Hepatocyte (in vitro differentiated cells): Measurements from ENCODE around the gene NMNAT3. TPM values are rescaled to one million over a fixed set of nuclear protein-coding genes. Genes with fewer than 3 reads are reported as not detected.

Experiments used
- DNase-seq: peaks from one replicate; pipeline ENCODE4 v3.0.0-alpha.2; 2016; ENCODE audit warnings: low spot score
- H2AFZ ChIP-seq: fragments of 200-600 bp; sonication (generic); 2 replicates; pipeline ENCODE4 v1.6.0; 2016; ENCODE audit warnings: antibody characterized with exemption, mild to moderate bottlenecking
- H3K27ac ChIP-seq: fragments of 200-600 bp; sonication (generic); 2 replicates; pipeline ENCODE4 v1.5.1; 2016; ENCODE audit warnings: mild to moderate bottlenecking
- H3K27me3 ChIP-seq: fragments of 200-600 bp; sonication (generic); 2 replicates; pipeline ENCODE4 v1.6.1; 2016
- H3K36me3 ChIP-seq: fragments of 200-600 bp; sonication (generic); replicated peaks from 2 replicates; pipeline ENCODE4 v1.5.1; 2016; ENCODE audit warnings: low read depth; ENCODE audit not compliant: insufficient read depth
- H3K4me1 ChIP-seq: fragments of 200-600 bp; sonication (generic); 2 replicates; pipeline ENCODE4 v1.5.1; 2016; ENCODE audit warnings: mild to moderate bottlenecking, moderate library complexity; ENCODE audit not compliant: insufficient read depth
- H3K4me2 ChIP-seq: fragments of 200-600 bp; sonication (generic); 2 replicates; pipeline ENCODE4 v1.6.0; 2016
- H3K4me3 ChIP-seq: fragments of 200-600 bp; sonication (generic); 2 replicates; pipeline ENCODE4 v1.5.1; 2016; ENCODE audit warnings: mild to moderate bottlenecking
- H3K79me2 ChIP-seq: fragments of 200-600 bp; sonication (generic); 2 replicates; pipeline ENCODE4 v1.6.0; 2017; ENCODE audit warnings: mild to moderate bottlenecking
- H3K9me2 ChIP-seq: fragments of 200-600 bp; sonication (generic); replicated peaks from 2 replicates; pipeline ENCODE4 v1.6.0; 2017; ENCODE audit warnings: mild to moderate bottlenecking; ENCODE audit not compliant: insufficient read depth
- H3K9me3 ChIP-seq: fragments of 200-600 bp; sonication (generic); 2 replicates; pipeline ENCODE4 v1.5.1; 2016; ENCODE audit warnings: low read depth, mild to moderate bottlenecking
- H4K20me1 ChIP-seq: fragments of 200-600 bp; sonication (generic); 2 replicates; pipeline ENCODE4 v1.6.0; 2016; ENCODE audit warnings: mild to moderate bottlenecking; ENCODE audit not compliant: insufficient read depth, poor library complexity, severe bottlenecking
- EZH2 ChIP-seq: fragments of 200-600 bp; sonication (generic); IDR thresholded peaks from 2 replicates; pipeline ENCODE4 v1.6.1; 2016; ENCODE audit warnings: antibody characterized with exemption, mild to moderate bottlenecking, borderline replicate concordance
- EZH2phosphoT487 ChIP-seq: fragments of 200-600 bp; sonication (generic); IDR thresholded peaks from one replicate; pipeline ENCODE4 v1.6.1; 2018; ENCODE audit warnings: antibody characterized with exemption, mild to moderate bottlenecking, low read depth, moderate library complexity; ENCODE audit not compliant: unreplicated experiment, severe bottlenecking
- WGBS: methylation state at CpG from one replicate; pipeline ENCODE4 v1.1.6; 2016; ENCODE audit warnings: low lambda C conversion rate; ENCODE audit errors: missing lambda C conversion rate; 5-methylcytosine and 5-hydroxymethylcytosine counted together
- polyA plus RNA-seq: library from polyadenylated mRNA; unstranded; fragments of >200 nt; fragmentation: Nextera tagmentation; extraction: Ambion mirVana; gene quantifications from 2 replicates; pipeline ENCODE4 v1.2.1, GENCODE V29; 2016
- total RNA-seq: library from RNA; depleted of rRNA; stranded (reverse); fragments of >200 nt; gene quantifications from 2 replicates; pipeline ENCODE4 v1.2.3, GENCODE V29; 2014
- TF ChIP-seq, protein P1 (sequence below): fragments of 200-600 bp; sonication (generic); IDR thresholded peaks from 2 replicates; pipeline ENCODE4 v1.5.1; 2016; ENCODE audit warnings: antibody characterized with exemption, mild to moderate bottlenecking; ENCODE audit not compliant: poor library complexity

NMNAT3 gene
- total and polyA plus RNA-seq, 2 experiments from 2014 or later: 4.7 to 8.3 TPM

GRCh38 chr3:139675327-139675726 lies 2.4 kb downstream of the NMNAT3 start:
- Histone ChIP-seq H3K79me2 (peaks cover 5% of the 10 kb centered on the region), H3K27me3 (no peaks in the 10 kb centered on the region), H3K4me3 (no peak overlapping the region), H4K20me1 (no peaks in the 10 kb centered on the region), H2AFZ (no peak overlapping the region), H3K36me3 (no peaks in the 10 kb centered on the region), H3K9me2 (no peaks in the 10 kb centered on the region), H3K9me3 (no peaks in the 10 kb centered on the region), H3K4me2 (no peak overlapping the region), H3K27ac (no peak overlapping the region), H3K4me1 (no peaks in the 10 kb centered on the region)
- WGBS: 92% methylated on average over 2 of the region's 2 CpGs
- no peak for DNase-seq
- TF ChIP-seq, protein P1, sequence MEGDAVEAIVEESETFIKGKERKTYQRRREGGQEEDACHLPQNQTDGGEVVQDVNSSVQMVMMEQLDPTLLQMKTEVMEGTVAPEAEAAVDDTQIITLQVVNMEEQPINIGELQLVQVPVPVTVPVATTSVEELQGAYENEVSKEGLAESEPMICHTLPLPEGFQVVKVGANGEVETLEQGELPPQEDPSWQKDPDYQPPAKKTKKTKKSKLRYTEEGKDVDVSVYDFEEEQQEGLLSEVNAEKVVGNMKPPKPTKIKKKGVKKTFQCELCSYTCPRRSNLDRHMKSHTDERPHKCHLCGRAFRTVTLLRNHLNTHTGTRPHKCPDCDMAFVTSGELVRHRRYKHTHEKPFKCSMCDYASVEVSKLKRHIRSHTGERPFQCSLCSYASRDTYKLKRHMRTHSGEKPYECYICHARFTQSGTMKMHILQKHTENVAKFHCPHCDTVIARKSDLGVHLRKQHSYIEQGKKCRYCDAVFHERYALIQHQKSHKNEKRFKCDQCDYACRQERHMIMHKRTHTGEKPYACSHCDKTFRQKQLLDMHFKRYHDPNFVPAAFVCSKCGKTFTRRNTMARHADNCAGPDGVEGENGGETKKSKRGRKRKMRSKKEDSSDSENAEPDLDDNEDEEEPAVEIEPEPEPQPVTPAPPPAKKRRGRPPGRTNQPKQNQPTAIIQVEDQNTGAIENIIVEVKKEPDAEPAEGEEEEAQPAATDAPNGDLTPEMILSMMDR: no peak
- TF ChIP-seq EZH2 (no peak), EZH2phosphoT487 (no peak)

DNA sequence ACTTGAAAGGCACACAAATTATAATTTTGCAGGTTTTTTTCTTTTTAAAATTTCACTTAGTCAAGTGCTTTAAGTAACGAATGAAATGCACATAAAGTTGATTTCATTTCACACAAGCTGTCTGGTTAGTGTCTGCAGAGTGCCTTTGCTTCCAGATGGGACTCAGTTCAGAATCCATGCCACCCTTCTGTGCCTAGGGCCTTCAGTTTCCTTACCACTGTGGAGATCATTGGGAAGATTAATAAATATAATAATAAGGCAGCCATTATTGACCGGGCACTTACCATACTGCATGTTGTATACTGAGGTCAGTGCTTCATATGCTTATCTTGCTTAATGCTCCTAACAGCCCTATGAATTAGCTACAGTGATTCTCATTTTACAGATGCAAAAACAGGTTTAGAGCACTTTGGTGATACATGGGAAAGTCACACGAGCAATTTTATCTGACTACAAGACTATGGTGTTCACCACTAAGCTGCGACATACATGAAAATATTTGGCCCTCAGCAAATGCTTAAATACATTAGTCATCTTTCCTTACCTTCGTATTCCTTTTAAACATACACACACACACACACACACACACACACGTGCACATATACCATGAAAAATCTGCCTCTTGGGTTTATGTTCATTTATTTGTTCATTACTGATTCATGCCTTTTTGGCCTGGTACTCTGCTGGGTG lies 3.1 kb downstream of the NMNAT3 start:
- Histone ChIP-seq H4K20me1 (no peaks in the 10 kb centered on the region), H2AFZ (no peak overlapping the region), H3K4me3 (no peak overlapping the region), H3K27ac (no peak overlapping the region), H3K79me2 (peaks cover 5% of the 10 kb centered on the region), H3K4me1 (no peaks in the 10 kb centered on the region), H3K9me2 (no peaks in the 10 kb centered on the region), H3K27me3 (no peaks in the 10 kb centered on the region), H3K4me2 (no peak overlapping the region), H3K36me3 (no peaks in the 10 kb centered on the region), H3K9me3 (no peaks in the 10 kb centered on the region)
- no peak for DNase-seq
- 75% methylated on average over 6 of the region's 6 CpGs for WGBS
- TF ChIP-seq EZH2 (no peak), EZH2phosphoT487 (no peak)
- TF ChIP-seq, protein P1: no peak

- Histone ChIP-seq H3K4me3 (no peak overlapping the region), H3K27ac (no peak overlapping the region)
- DNase-seq: no peak
Observed at GRCh38 chr3:139672884-139673283, 4.9 kb downstream of the NMNAT3 start.

More at GRCh38 chr3:139672884-139673283, 4.9 kb downstream of the NMNAT3 start:
- no peak for TF ChIP-seq EZH2
- TF ChIP-seq, protein P1: no peak
- no peak for TF ChIP-seq EZH2phosphoT487
- Histone ChIP-seq H3K4me2 (no peak overlapping the region), H2AFZ (no peak overlapping the region), H3K79me2 (peaks cover 5% of the 10 kb centered on the region), H3K27me3 (no peaks in the 10 kb centered on the region), H3K9me2 (no peaks in the 10 kb centered on the region), H3K9me3 (no peaks in the 10 kb centered on the region), H3K36me3 (no peaks in the 10 kb centered on the region), H3K4me1 (no peaks in the 10 kb centered on the region), H4K20me1 (no peaks in the 10 kb centered on the region)
- 95% methylated on average over 4 of the region's 4 CpGs for WGBS
